ENCODE data around the gene MGAM2. TPM values are rescaled to one million over a fixed set of nuclear protein-coding genes. Genes with fewer than 3 reads are reported as not detected.

MGAM2 gene
- total and polyA plus RNA-seq, 2 of the 4 experiments (the other 2 are of a cell fraction) = not detected

DNA sequence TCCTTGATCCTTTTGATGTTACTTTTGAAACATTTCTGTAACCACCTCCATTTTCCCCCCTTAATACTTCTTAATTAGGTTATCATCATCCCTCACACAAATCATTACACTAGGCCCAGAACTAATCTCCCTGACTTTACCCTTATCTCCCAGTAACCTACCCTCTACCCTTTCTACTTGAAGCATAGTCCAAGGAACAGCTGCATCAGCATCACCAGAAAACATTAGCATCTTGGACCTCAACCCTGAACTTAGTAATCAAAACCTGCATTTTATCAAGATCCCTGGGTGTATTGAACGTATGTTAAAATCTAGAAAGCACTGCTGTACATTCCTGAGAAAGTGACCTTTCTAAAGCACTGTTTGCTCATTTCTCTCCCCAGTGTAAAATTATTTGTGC lies 38.8 kb downstream of the MGAM2 start:
- no peak overlapping the region for H3K14ac ChIP-seq (replicated peaks; ENCODE audit: low read depth, low read length)
- H2AK5ac ChIP-seq (ENCODE audit: low read depth, low read length) = no peak overlapping the region
- H3K36me3 ChIP-seq (ENCODE audit: control insufficient read depth, insufficient read depth, low read length) = no peaks in the 10 kb centered on the region
- no peak overlapping the region for H4K91ac ChIP-seq (ENCODE audit: insufficient read depth, low read depth, low read length)
- no peak for ATAC-seq (ENCODE audit: low read depth)
- no peaks in the 10 kb centered on the region for H4K20me1 ChIP-seq (ENCODE audit: insufficient read depth, low read length)
- no peaks in the 10 kb centered on the region for H3K27me3 ChIP-seq (ENCODE audit: control insufficient read depth, insufficient read depth, low read length)
- H3K27ac ChIP-seq (ENCODE audit: insufficient read depth, low read length) = no peak overlapping the region
- H2BK120ac ChIP-seq (ENCODE audit: low read depth, low read length) = no peak overlapping the region
- DNase-seq = no peak
- TF ChIP-seq MAZ (IDR thresholded peaks at IDR 0.05; ENCODE audit: borderline replicate concordance, low read depth, low read length) (no peak), NFE2L2 (IDR thresholded peaks at IDR 0.05; ENCODE audit: low read depth, low read length) (no peak), CHD1 (IDR thresholded peaks at IDR 0.05; ENCODE audit: low read depth, low read length) (no peak), RAD21 (IDR thresholded peaks at IDR 0.05; ENCODE audit: low read length) (no peak), CEBPB (IDR thresholded peaks at IDR 0.05; ENCODE audit: low read depth, low read length) (no peak), MAFK (IDR thresholded peaks at IDR 0.05; ENCODE audit: low read depth, low read length) (no peak), FOS (IDR thresholded peaks at IDR 0.05; ENCODE audit: low read depth, low read length) (no peak), POLR2A (IDR thresholded peaks at IDR 0.05; ENCODE audit: low read depth, low read length) (no peak), BHLHE40 (IDR thresholded peaks at IDR 0.05; ENCODE audit: low read depth, low read length) (no peak), MXI1 (IDR thresholded peaks at IDR 0.05; ENCODE audit: borderline replicate concordance, low read depth, low read length) (no peak), RCOR1 (IDR thresholded peaks at IDR 0.05; ENCODE audit: insufficient replicate concordance, low read length) (no peak), SMC3 (IDR thresholded peaks at IDR 0.05; ENCODE audit: low read depth, low read length) (no peak), RFX5 (IDR thresholded peaks at IDR 0.05; ENCODE audit: low read depth, low read length) (no peak)
- TF ChIP-seq, protein P1, sequence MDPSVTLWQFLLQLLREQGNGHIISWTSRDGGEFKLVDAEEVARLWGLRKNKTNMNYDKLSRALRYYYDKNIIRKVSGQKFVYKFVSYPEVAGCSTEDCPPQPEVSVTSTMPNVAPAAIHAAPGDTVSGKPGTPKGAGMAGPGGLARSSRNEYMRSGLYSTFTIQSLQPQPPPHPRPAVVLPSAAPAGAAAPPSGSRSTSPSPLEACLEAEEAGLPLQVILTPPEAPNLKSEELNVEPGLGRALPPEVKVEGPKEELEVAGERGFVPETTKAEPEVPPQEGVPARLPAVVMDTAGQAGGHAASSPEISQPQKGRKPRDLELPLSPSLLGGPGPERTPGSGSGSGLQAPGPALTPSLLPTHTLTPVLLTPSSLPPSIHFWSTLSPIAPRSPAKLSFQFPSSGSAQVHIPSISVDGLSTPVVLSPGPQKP (IDR thresholded peaks at IDR 0.05; ENCODE audit: borderline replicate concordance, low read depth, low read length) = no peak
- TF ChIP-seq, protein P2, sequence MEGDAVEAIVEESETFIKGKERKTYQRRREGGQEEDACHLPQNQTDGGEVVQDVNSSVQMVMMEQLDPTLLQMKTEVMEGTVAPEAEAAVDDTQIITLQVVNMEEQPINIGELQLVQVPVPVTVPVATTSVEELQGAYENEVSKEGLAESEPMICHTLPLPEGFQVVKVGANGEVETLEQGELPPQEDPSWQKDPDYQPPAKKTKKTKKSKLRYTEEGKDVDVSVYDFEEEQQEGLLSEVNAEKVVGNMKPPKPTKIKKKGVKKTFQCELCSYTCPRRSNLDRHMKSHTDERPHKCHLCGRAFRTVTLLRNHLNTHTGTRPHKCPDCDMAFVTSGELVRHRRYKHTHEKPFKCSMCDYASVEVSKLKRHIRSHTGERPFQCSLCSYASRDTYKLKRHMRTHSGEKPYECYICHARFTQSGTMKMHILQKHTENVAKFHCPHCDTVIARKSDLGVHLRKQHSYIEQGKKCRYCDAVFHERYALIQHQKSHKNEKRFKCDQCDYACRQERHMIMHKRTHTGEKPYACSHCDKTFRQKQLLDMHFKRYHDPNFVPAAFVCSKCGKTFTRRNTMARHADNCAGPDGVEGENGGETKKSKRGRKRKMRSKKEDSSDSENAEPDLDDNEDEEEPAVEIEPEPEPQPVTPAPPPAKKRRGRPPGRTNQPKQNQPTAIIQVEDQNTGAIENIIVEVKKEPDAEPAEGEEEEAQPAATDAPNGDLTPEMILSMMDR (conservative IDR thresholded peaks at IDR 0.05; ENCODE audit: low read depth, low read length) = no peak
- TF ChIP-seq, protein P3, sequence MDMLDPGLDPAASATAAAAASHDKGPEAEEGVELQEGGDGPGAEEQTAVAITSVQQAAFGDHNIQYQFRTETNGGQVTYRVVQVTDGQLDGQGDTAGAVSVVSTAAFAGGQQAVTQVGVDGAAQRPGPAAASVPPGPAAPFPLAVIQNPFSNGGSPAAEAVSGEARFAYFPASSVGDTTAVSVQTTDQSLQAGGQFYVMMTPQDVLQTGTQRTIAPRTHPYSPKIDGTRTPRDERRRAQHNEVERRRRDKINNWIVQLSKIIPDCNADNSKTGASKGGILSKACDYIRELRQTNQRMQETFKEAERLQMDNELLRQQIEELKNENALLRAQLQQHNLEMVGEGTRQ (IDR thresholded peaks at IDR 0.05; ENCODE audit: low read depth, low read length) = no peak
- no peak overlapping the region for H4K5ac ChIP-seq (ENCODE audit: low read depth, low read length)
- in situ Hi-C loops (cut with MboI; ENCODE audit: low sequenced_read_pairs) = no loop called here
- no peak overlapping the region for H2AFZ ChIP-seq (replicated peaks; ENCODE audit: low read length, poor library complexity)
- H3K56ac ChIP-seq (ENCODE audit: extremely low read depth, insufficient read depth, low read length) = no peak overlapping the region
- H2BK5ac ChIP-seq (ENCODE audit: low read depth, low read length, poor library complexity, severe bottlenecking) = no peak overlapping the region
- no peak overlapping the region for H2BK15ac ChIP-seq (ENCODE audit: low read depth, low read length)
- H3K4me3 ChIP-seq (ENCODE audit: insufficient read depth, low read depth, low read length) = no peak overlapping the region
- no peak overlapping the region for H2AK9ac ChIP-seq (replicated peaks; ENCODE audit: low read depth, low read length, poor library complexity)
- H4K8ac ChIP-seq (ENCODE audit: low read depth in 2 of 2, low read length in 2 of 2) = no peak overlapping the region
- no peak overlapping the region for H3K18ac ChIP-seq (ENCODE audit: low read depth, low read length)
- no peaks in the 10 kb centered on the region for H3K79me1 ChIP-seq (ENCODE audit: low read depth in 1 of 2, low read length in 2 of 2)
- intact Hi-C loops (cut with micrococcal nuclease) = no loop called here
- no peak overlapping the region for H3K4me2 ChIP-seq (ENCODE audit: low read depth, low read length)
- H3K23ac ChIP-seq (ENCODE audit: low read depth, low read length) = no peak overlapping the region
- H3K4me1 ChIP-seq (ENCODE audit: control insufficient read depth, insufficient read depth, low read length) = no peaks in the 10 kb centered on the region
- H3K9me3 ChIP-seq (ENCODE audit: control insufficient read depth, insufficient read depth, low read length) = peaks cover 18% of the 10 kb centered on the region
- no peak overlapping the region for H3K4ac ChIP-seq (ENCODE audit: low read depth, low read length)
- BruUV-seq (replicated peaks) = no TSS peak
- WGBS, 2 experiments (ENCODE audit: extremely low coverage in 2 of 2, insufficient read length in 1 of 2) = no CpG with 5 or more reads among the region's 1 CpG
- no peak overlapping the region for H3K9ac ChIP-seq (ENCODE audit: low read depth, low read length)
- POLR2A ChIA-PET (ENCODE audit: unreplicated experiment) = no interaction called here
- no peak overlapping the region for H2BK20ac ChIP-seq (ENCODE audit: low read depth, low read length)
- no peaks in the 10 kb centered on the region for H3K9me1 ChIP-seq (ENCODE audit: insufficient read depth, low read length)
- dilution Hi-C loops (cut with HindIII; ENCODE audit: low sequenced_read_pairs, unreplicated experiment) = no loop called here
- CTCF ChIA-PET = no interaction called here

Measured in IMR-90 (cell line).